Neuron (in vitro differentiated cells): ENCODE data around the gene KMT2D.

Source experiments
- H2AFZ ChIP-seq: one replicate; pipeline ENCODE4 v1.6.1; 2013; ENCODE audit warnings: low read depth, mild to moderate bottlenecking, inconsistent platforms, low read length, moderate library complexity
- H3K27me3 ChIP-seq: one replicate; pipeline ENCODE4 v1.6.1; 2013; ENCODE audit warnings: low read length; ENCODE audit not compliant: insufficient read depth
- H3K36me3 ChIP-seq: one replicate; pipeline ENCODE4 v1.6.1; 2013; ENCODE audit warnings: low read length; ENCODE audit not compliant: insufficient read depth
- H3K4me1 ChIP-seq: one replicate; pipeline ENCODE4 v1.6.1; 2013; ENCODE audit warnings: low read length; ENCODE audit not compliant: insufficient read depth
- H3K4me3 ChIP-seq: 2 replicates; pipeline ENCODE4 v1.5.1; 2013; ENCODE audit warnings: mild to moderate bottlenecking, low read length, moderate library complexity
- H3K9me3 ChIP-seq: one replicate; pipeline ENCODE4 v1.6.1; 2013; ENCODE audit warnings: low read length

KMT2D gene

DNA sequence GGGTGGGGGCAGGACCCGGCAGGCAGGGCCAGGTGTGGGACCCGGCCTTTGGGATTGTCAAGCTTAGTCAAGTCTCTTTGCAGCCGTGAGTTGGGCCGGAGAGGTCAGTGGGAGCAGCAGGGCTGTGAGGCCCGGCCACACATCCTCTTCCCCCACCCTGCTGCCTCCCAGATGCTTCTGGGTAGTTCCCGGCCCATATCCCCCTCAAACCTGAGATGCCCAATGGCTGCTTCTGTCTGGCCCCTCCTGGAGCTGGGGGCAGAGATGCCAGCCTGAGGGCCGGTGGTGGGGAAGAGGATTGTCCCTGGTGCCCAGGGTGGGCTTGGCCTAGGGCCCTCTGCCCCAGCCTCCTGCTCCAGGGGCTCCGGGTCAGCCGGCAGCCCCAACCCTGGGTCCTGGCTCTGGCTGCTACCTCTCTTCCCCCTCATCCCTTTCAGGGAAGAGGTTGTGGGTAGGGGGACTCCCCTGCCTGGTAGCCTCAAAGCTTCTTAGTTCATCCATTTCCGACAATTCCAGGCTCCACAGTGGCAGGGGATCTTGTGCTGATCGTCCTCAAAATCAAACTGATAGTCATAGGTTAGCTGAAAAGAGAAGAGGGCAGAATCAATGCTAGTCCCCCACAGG lies 39.2 kb downstream of the KMT2D start:
- H3K27me3 ChIP-seq: no peaks in the 10 kb centered on the region
- peaks cover 52% of the 10 kb centered on the region for H3K36me3 ChIP-seq
- no peak overlapping the region for H2AFZ ChIP-seq
- no peaks in the 10 kb centered on the region for H3K9me3 ChIP-seq
- peaks cover 16% of the 10 kb centered on the region for H3K4me1 ChIP-seq
- no peak overlapping the region for H3K4me3 ChIP-seq

GRCh38 chr12:49020441-49020840 lies 40.2 kb downstream of the KMT2D start:
- Histone ChIP-seq H2AFZ (no peak overlapping the region), H3K27me3 (no peaks in the 10 kb centered on the region), H3K4me3 (no peak overlapping the region), H3K9me3 (no peaks in the 10 kb centered on the region), H3K36me3 (peaks cover 43% of the 10 kb centered on the region), H3K4me1 (peaks cover 16% of the 10 kb centered on the region)

- Histone ChIP-seq H3K4me1 (peaks cover 16% of the 10 kb centered on the region), H2AFZ (no peak overlapping the region), H3K4me3 (no peak overlapping the region)
Observed at GRCh38 chr12:49019443-49020324, 40.9 kb downstream of the KMT2D start.

GRCh38 chr12:49019120-49019430 lies 41.5 kb downstream of the KMT2D start:
- Histone ChIP-seq H3K27me3 (no peaks in the 10 kb centered on the region), H2AFZ (peak overlapping the region; percentile 69), H3K4me3 (peak overlapping the region; percentile 83), H3K9me3 (no peaks in the 10 kb centered on the region), H3K4me1 (peaks cover 16% of the 10 kb centered on the region), H3K36me3 (peaks cover 29% of the 10 kb centered on the region)

More at GRCh38 chr12:49019443-49020324, 40.9 kb downstream of the KMT2D start:
- Histone ChIP-seq H3K27me3 (no peaks in the 10 kb centered on the region), H3K36me3 (peaks cover 35% of the 10 kb centered on the region), H3K9me3 (no peaks in the 10 kb centered on the region)

- Histone ChIP-seq H3K27me3 (no peaks in the 10 kb centered on the region), H3K4me3 (peak within 1 kb of the TSS; percentile 83), H3K9me3 (no peaks in the 10 kb centered on the region), H2AFZ (peak within 1 kb of the TSS; percentile 69), H3K4me1 (peaks cover 16% of the 10 kb centered on the region), H3K36me3 (peaks cover 23% of the 10 kb centered on the region)
Observed at GRCh38 chr12:49018261-49019119, 42.1 kb downstream of the KMT2D start, which contains the start of gene PRKAG1. TSS of gene PRKAG1 (minus strand) at chr12:49018776. CDS start at chr12:49018740, 36 bp downstream.

GRCh38 chr12:49017891-49018260 lies 42.7 kb downstream of the KMT2D start:
- peak overlapping the region; percentile 50 for H2AFZ ChIP-seq
- H3K36me3 ChIP-seq: peaks cover 17% of the 10 kb centered on the region
- no peaks in the 10 kb centered on the region for H3K27me3 ChIP-seq
- H3K4me3 ChIP-seq: peak overlapping the region; percentile 83
- no peaks in the 10 kb centered on the region for H3K9me3 ChIP-seq
- H3K4me1 ChIP-seq: peaks cover 16% of the 10 kb centered on the region

DNA sequence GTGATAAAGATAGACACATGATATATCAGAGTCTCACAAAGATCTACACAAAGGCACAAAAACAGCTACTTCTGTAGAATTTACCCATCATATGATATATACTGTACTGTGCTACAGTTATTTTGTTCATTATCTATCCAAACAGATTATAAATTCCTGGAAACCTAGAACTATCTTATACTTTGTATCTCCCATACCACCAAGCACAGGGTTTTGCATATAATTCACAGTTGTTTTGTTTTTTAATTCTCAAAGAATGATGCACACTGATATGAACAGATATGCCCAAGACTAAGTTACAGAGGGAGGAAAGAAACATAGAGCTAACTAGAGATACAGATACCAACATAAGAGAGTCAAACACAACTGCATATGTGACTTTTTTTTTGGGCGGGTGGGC lies 45.4 kb downstream of the KMT2D start:
- Histone ChIP-seq H3K4me3 (no peak overlapping the region), H3K27me3 (no peaks in the 10 kb centered on the region), H3K36me3 (peaks cover 2% of the 10 kb centered on the region), H3K9me3 (no peaks in the 10 kb centered on the region), H3K4me1 (peaks cover 16% of the 10 kb centered on the region), H2AFZ (no peak overlapping the region)

DNA sequence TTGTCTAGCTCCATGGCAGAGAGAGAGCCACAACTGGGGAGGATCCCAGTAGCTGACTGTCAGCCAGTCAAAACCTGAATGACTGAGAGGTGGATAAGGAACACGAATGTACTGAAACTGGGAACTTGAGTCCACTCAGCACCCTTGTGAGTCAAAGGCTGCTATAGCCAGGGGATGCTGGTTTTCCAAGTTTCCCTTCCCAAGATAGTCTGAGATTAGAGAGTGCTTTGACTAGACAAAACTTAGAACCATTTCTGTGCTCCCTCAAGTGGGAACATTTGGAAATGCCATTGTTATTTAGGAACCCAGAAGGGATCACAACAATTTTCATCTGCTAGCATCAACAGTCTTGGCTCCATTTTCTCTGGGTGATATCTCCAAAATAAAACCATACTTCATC lies 46.0 kb downstream of the KMT2D start:
- Histone ChIP-seq H3K4me3 (no peak overlapping the region), H3K9me3 (no peaks in the 10 kb centered on the region)

GRCh38 chr12:49013428-49013827 lies 47.2 kb downstream of the KMT2D start:
- Histone ChIP-seq H2AFZ (no peak overlapping the region), H3K4me3 (no peak overlapping the region), H3K27me3 (no peaks in the 10 kb centered on the region), H3K9me3 (no peaks in the 10 kb centered on the region), H3K36me3 (peaks cover 2% of the 10 kb centered on the region), H3K4me1 (peaks cover 9% of the 10 kb centered on the region)

More for the DNA sequence above, 46.0 kb downstream of the KMT2D start:
- no peaks in the 10 kb centered on the region for H3K27me3 ChIP-seq
- H3K36me3 ChIP-seq: peaks cover 2% of the 10 kb centered on the region
- H2AFZ ChIP-seq: no peak overlapping the region
- peaks cover 15% of the 10 kb centered on the region for H3K4me1 ChIP-seq

- H3K4me1 ChIP-seq: peaks cover 4% of the 10 kb centered on the region
- no peaks in the 10 kb centered on the region for H3K9me3 ChIP-seq
- no peak overlapping the region for H2AFZ ChIP-seq
- peaks cover 2% of the 10 kb centered on the region for H3K36me3 ChIP-seq
- H3K4me3 ChIP-seq: no peak overlapping the region
- no peaks in the 10 kb centered on the region for H3K27me3 ChIP-seq
Observed at GRCh38 chr12:49012739-49013138, 47.9 kb downstream of the KMT2D start.
